Metanephros (tissue), 1 donor: ENCODE results near the gene MUCL1. TPM values are rescaled to one million over a fixed set of nuclear protein-coding genes. Genes with fewer than 3 reads are reported as not detected.

ENCODE experiments used
- total RNA-seq: library from RNA; depleted of rRNA; stranded (reverse); fragments of >200 nt; gene quantifications from one replicate; pipeline ENCODE4 v1.2.3, GENCODE V29; 2014

Gene MUCL1, protein sequence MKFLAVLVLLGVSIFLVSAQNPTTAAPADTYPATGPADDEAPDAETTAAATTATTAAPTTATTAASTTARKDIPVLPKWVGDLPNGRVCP
- total RNA-seq: not detected

GRCh38 chr12:54853933-54854538, at the start of gene MUCL1:
TSS of gene MUCL1 (plus strand) at chr12:54854516. CDS start at chr12:54854583, 67 bp downstream.

Other genes with a start within 250 kb of the MUCL1 start
- not detected for gene LACRT, start 219.6 kb upstream of the MUCL1 start, total RNA-seq
- gene DCD, start 206.2 kb upstream of the MUCL1 start, total RNA-seq: not detected
- 0.64 TPM for gene TESPA1, start 130.2 kb downstream of the MUCL1 start, total RNA-seq
- not detected for gene NEUROD4, start 165.5 kb downstream of the MUCL1 start, total RNA-seq